Iris pigment epithelial cell (primary cell): ENCODE measurements around the gene LMBRD1.
"Not testable (repeated sequence)": the region's sequence is repeated elsewhere in the genome, so short reads cannot be mapped to it uniquely, and the experiment has no call there.

Experiments
- DNase-seq: peaks from one replicate; pipeline ENCODE4 v3.0.0-alpha.2; 2011; ENCODE audit warnings: low read depth

The LMBRD1 gene

GRCh38 chr6:69796642-69797390 is at the start of gene LMBRD1:
Gene LMBRD1, minus strand, starts transcription at chr6:69797010. Its CDS starts 129 bp downstream, at chr6:69796881.
- peak; percentile 97 for DNase-seq

DNA sequence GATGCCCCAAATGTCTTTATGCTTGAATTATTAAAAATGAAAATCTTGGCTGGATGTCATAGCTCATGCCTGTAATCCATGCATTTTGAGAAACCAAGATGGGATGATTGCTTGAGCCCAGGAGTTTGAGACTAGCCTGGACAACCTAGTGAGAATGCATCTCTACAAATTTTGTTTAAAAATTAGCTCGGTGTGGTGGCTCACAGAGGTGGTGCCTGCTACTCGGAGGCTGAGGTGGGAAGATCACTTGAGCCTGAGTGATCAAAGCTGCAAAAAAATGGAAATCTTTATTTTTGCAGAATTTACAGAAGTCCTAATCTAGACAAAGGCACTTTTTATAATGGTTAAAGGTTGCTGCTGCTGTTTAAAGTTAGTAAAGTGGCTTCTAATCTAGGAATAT is 49.5 kb upstream of the LMBRD1 start:
- no peak for DNase-seq

GRCh38 chr6:69843189-69843588 is 46.4 kb upstream of the LMBRD1 start:
- DNase-seq: no peak

GRCh38 chr6:69841862-69842261 is 45.1 kb upstream of the LMBRD1 start:
- DNase-seq: no peak

DNA sequence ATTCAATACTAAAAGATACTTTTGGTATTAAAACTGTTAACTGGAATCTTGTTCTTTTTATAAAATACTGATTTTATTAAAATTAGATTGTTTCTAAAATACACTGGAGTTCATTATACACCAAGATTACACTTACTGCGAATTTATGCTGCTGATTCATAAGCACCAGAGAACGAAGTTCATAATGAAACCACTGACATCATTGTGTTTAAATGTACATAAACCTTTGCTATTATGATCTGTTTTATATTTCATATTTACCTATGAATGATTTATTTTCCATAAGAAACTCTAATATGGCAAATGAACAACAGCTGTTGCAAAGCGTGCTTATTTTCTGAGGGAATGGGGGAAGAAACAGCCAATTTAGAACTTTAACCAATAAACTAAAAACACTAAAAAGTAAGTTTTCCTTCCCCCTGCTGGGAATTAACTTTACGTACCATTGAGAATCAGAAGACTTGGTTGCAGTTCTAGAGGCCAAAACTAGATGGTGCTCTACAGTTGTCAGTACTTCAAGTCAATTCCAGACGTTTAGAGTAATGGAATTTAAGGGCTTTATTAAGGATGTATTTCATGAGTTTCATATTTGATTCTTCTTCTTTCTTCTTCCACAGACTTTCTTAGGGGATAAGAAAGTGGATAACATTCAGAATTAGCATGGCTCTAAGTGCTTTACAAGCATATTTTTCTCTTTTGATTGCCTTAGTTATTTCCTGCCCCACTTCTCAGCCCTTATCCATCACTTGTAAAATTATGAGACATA is 38.8 kb upstream of the LMBRD1 start:
- DNase-seq: peak; percentile 83

DNA sequence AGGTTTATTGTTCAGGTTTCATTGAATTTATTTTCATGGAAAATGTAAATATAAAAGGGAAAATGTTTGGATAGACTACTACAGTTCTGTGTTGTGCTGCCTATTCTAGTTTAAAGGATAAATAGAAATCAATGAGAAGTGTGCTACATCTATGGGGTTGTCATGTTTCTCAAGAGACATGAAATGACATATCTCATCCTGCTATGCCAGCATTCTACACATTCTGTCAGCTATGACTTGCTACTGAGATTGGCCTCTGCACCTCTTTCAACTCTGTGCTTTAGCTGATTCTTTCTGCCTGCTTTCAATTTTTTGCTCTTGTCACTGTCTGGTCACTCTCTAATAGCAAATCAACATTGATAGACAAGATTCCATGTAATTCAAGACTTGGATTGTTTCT is 35.7 kb upstream of the LMBRD1 start:
- no peak for DNase-seq

- DNase-seq: peak; percentile 64
These were observed 30.6 kb upstream of the LMBRD1 start for GRCh38 chr6:69827276-69827893.

GRCh38 chr6:69825904-69826303 is 29.1 kb upstream of the LMBRD1 start:
- DNase-seq: peak; percentile 54

GRCh38 chr6:69824355-69824754 is 27.5 kb upstream of the LMBRD1 start:
- DNase-seq: not testable (repeated sequence)

GRCh38 chr6:69820438-69820837 is 23.6 kb upstream of the LMBRD1 start:
- no peak for DNase-seq

DNA sequence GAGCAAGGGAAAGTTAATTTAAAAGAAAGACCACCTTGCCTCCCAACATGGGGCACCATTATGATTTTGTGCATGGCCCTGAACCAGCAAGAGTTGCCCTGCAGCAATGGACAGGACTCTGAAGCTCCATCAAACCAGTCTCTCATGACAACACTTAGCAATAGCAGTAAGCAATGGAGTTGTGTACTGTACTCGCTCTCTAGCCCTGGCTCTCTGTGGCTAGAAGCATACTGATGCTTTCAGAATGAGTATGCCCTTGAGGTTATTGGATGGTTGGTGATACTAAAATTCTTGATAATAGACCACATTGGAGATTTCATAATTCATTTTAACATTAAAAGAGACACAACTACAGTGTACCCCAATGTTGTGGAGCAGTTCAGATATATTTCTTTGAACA is 23.2 kb upstream of the LMBRD1 start:
- no peak for DNase-seq

DNA sequence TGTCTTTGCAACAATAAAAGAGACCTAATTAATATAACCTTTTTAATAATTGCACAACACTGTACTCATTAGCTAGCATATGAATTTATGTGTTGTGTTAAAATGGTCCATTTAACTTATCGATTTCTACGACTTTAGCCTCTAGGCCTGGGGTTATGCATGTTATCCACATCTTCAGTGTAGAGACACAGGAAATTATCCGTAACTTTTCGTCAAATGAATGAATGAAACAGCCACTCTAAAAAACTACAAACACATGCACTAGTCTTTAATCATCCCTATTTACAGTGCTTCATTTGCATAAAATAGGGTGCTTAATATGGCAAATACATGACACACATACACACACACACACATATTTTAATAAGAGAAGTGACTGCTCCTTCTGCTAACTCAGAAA is 22.3 kb upstream of the LMBRD1 start:
- DNase-seq: no peak

GRCh38 chr6:69818223-69818930 is 21.6 kb upstream of the LMBRD1 start:
- DNase-seq: no peak

DNA sequence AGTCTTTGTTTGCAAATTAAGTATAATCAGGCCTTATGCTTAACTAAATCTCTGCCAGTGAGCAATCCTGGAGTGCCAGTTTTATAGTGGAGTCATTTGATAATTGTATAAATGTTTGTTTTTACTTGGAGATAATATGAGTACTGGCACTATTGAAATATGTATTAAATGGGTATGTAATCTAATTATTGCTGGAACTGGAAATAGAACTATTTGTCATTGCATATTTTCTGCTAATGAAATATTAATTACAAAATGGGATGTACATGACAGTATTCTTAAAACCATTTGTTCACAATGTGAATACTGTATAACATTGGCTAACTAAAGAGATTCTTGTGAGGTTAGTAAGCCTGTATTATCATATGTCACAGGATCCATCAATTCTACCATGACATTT is 20.5 kb upstream of the LMBRD1 start:
- no peak for DNase-seq

GRCh38 chr6:69816569-69816968 is 19.8 kb upstream of the LMBRD1 start:
- DNase-seq: no peak

DNA sequence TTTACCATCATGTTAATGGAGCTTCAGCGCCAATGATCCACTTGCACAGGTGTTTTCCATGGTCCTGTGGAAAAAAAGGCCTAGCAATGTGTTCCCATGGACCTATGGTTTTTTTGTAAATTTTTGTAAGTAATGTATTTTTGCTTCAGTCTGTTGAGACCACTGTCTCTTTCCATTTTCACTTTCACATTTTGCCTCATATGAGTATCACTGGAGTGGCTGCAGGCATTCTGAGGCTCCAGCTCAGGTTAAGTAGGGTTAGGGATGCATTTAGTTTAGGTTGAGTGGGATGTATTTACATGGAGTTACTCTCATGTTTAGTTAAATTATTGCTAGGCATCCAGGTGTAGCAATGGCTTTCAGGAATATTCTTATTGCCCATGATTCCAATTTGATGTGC is 19.2 kb upstream of the LMBRD1 start:
- DNase-seq: no peak

DNA sequence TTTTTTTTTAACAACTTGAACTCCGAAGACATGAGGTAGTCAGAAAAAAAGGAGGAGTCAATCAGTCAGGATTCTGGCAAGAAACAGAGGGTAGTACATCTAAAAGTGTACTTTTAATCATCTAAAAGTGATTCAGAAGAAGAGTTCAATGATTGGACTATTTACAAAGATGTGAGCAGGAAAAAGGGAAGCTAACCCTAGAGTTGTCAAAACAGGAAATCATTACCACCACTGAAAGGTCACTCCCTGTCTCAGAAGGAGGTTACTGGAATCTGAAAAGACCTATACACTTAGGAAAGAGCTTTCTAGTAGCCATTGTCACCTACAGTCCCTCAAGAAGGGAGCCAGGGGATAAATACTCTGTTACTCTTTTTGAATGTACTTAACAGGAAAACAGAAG is 16.7 kb upstream of the LMBRD1 start:
- no peak for DNase-seq

DNA sequence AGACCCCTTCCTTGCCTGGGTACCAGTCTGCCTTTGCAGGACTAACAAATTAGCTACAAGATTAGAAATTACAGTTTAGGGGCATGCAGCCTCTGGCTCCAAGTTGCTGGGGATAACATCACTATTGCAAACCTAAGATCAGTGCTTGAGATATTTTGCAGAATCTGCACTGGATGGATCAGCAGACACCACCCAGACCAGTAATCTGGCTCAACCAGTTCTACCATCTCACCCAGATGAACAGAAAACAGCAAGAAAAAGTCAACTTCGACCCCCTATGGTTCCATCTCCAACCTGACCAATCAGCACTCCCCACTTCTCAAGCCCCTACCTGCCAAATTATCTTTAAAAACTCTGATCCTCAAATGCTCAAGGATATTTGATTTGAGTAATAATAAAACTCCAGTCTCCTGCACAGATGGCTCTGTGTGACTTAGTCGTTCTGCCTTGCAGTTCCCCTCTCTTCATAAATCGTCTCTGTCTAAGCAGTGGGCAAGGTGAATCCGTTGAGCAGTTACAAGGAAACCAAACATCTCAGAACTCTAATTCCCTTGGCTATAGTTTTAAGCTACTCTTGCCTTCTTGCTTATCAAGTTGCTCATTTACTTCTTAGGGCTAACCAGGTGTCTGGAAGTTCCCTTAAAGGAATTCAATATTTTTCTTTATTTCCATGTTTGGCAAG is 16.1 kb upstream of the LMBRD1 start:
- no peak for DNase-seq

DNA sequence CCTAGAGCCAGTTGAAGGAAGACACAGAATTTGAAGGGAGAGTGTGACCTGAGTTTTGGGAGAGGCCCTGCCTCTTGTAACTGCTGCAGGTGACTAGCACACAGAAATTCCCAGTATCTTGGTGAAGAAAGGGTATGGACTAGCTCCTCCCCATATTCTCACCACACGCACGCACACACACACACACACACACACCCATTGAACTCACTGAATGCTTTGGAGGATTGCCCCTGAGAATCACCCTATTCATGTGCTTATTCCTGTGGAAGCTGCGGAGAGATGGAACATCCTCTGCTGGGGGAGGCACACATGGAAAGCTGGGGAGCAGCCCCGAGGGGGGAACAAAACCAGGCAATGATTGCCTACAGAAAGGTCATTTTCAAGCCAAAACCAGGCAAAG is 6.2 kb upstream of the LMBRD1 start:
- no peak for DNase-seq

DNA sequence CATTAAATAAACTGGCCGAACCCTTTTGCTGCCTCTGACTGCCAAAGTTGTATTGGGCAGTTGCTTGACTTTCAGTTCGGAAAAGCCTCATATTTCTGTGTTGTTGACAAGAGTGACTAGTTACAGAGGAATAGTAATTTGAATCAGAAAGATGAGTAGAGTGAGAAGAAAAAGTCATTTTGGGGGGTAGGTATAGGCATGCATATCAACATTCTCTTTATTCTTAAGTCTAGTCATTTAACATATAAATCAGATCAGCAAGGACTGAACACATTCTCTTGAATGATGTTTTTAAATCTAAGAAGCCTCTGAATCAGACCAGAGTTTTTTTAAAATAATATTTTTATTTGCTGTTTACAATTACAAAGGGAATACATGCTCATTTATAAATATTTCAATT is 4.9 kb upstream of the LMBRD1 start:
- DNase-seq: no peak

DNA sequence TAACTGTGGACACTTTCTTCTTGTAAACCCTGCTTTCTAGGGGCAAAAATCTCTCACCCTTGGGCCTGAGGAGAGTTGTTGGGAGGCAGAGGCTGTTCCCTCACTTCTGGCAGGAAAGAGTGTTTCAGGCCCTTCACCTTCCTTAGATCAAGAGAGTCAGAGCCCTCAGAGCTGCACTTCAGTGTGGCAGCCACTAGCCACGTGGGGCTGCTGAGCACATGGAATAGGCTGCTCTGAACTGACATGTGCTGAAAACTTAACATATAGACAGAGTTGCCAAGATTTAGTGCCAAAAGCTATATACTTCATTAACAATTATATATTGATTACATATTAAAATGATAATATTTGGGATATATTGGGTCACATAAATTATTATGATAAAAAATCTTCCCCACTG is 4.4 kb upstream of the LMBRD1 start:
- no peak for DNase-seq

GRCh38 chr6:69798796-69799195 is 2.0 kb upstream of the LMBRD1 start:
- not testable (repeated sequence) for DNase-seq
